AG09309 (cell line): ENCODE data around the gene DSC3.

Source experiments
- DNase-seq: peaks from one replicate; pipeline ENCODE4 v3.0.0-alpha.2; 2010; ENCODE audit warnings: low read depth
- H3K4me3 ChIP-seq: 2 replicates; pipeline ENCODE4 v1.5.1; 2011; ENCODE audit warnings: mild to moderate bottlenecking, low read depth, low read length, moderate library complexity; ENCODE audit not compliant: control insufficient read depth
- TF ChIP-seq, protein P1 (sequence below): IDR thresholded peaks from 2 replicates; pipeline ENCODE4 v1.5.1; 2011; ENCODE audit warnings: mild to moderate bottlenecking, low read depth, low read length, inconsistent platforms; ENCODE audit not compliant: insufficient read depth, control insufficient read depth; ENCODE audit errors: missing control alignments

DSC3 gene

DNA sequence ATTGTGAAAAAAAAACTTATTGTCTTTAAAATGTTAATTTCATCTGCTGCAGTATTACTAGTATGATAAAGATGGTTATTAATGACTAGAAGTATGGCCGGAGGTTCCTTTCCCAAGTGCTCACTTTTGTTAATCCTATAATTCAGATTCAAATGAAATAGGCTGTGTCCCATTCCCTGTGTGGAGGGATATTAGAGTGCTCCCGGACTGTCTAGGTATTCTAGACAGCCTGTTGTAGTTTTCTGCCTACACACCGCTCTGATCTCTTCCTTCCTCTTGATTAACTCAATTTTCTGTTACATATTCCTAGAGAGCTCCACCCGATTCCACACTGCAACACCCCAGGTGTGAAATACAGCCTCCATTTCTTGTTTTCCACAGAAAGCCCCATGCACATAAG, 15.4 kb upstream of the DSC3 start:
- no peak for DNase-seq
- H3K4me3 ChIP-seq = no peak overlapping the region
- TF ChIP-seq, protein P1, sequence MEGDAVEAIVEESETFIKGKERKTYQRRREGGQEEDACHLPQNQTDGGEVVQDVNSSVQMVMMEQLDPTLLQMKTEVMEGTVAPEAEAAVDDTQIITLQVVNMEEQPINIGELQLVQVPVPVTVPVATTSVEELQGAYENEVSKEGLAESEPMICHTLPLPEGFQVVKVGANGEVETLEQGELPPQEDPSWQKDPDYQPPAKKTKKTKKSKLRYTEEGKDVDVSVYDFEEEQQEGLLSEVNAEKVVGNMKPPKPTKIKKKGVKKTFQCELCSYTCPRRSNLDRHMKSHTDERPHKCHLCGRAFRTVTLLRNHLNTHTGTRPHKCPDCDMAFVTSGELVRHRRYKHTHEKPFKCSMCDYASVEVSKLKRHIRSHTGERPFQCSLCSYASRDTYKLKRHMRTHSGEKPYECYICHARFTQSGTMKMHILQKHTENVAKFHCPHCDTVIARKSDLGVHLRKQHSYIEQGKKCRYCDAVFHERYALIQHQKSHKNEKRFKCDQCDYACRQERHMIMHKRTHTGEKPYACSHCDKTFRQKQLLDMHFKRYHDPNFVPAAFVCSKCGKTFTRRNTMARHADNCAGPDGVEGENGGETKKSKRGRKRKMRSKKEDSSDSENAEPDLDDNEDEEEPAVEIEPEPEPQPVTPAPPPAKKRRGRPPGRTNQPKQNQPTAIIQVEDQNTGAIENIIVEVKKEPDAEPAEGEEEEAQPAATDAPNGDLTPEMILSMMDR = no peak

GRCh38 chr18:31057051-31057450, 14.5 kb upstream of the DSC3 start:
- TF ChIP-seq, protein P1 = no peak
- H3K4me3 ChIP-seq = no peak overlapping the region
- no peak for DNase-seq

GRCh38 chr18:31056296-31056695, 13.8 kb upstream of the DSC3 start:
- DNase-seq = no peak
- no peak overlapping the region for H3K4me3 ChIP-seq
- TF ChIP-seq, protein P1 = no peak

DNA sequence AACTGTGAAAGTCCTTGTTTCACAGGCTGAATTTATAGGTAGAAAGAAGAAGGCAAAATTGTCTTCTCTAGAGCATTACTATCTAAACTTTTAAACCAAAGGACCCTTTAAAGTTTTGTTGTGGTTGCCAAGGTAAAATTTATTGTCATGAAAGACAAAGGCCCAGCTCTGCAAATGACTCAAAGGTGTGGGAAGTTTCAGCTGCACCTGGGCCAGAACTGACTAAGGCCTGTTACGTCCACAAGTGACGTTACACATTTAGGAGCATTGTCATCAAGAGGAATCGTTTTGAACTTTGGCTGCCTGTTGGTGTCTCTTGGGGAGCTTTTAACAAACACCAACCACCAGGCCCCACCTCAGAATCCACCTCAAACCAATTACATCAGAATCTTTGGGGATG, 8.1 kb upstream of the DSC3 start:
- TF ChIP-seq, protein P1 = no peak
- no peak overlapping the region for H3K4me3 ChIP-seq
- no peak for DNase-seq

GRCh38 chr18:31049189-31049588, 6.6 kb upstream of the DSC3 start:
- TF ChIP-seq, protein P1 = no peak
- H3K4me3 ChIP-seq = no peak overlapping the region
- DNase-seq = no peak

DNA sequence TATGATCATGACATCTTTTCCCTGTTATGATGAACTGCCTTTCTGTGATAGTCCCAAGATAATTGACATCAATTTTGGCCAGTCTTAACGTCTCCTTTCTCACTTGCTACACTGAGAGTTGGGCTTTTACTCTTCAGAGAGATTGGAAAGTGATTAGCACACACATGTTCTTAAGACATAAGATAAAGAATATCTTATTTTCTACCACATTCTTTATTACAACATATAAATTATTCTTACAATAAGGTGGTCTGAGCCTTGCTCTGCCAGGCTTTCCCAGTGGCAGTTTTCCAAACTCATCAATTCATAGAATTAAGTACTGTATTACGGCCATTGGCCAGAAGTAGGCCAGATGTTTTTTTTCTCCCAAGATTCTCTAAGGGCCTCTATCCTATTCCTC, 5.7 kb upstream of the DSC3 start:
- TF ChIP-seq, protein P1 = no peak
- H3K4me3 ChIP-seq = no peak overlapping the region
- no peak for DNase-seq

- no peak for DNase-seq
- H3K4me3 ChIP-seq = no peak overlapping the region
- TF ChIP-seq, protein P1 = no peak
Observed at GRCh38 chr18:31046916-31047315, 4.4 kb upstream of the DSC3 start.
